D721Med (cell line): Measurements from ENCODE around the gene KPNA1.

Source experiments
- DNase-seq: peaks from one replicate; pipeline ENCODE4 v3.0.0; 2011; ENCODE audit warnings: low spot score; ENCODE audit not compliant: insufficient read length
- FAIRE-seq: peaks from 2 replicates; lab custom pipeline; 2011; peaks lifted over from hg19 to GRCh38; lab: Jason Lieb, UNC
- CTCF ChIP-seq: IDR thresholded peaks from 2 replicates; pipeline ENCODE4 v1.5.1; 2012; ENCODE audit warnings: mild to moderate bottlenecking, control low read depth; ENCODE audit not compliant: insufficient read depth; ENCODE audit errors: missing control alignments

KPNA1 gene

GRCh38 chr3:122514123-122515019 is at the start of gene KPNA1:
KPNA1 (minus strand) TSS chr3:122514939; CDS start chr3:122496565, 18,374 bp downstream.
- FAIRE-seq: no peak
- TF ChIP-seq CTCF: no peak

GRCh38 chr3:122564155-122564912 is 49.6 kb upstream of the KPNA1 start, which contains the start of the genes DTX3L and PARP9:
DTX3L (plus strand) TSS chr3:122564338; CDS start chr3:122564427, 89 bp downstream.
PARP9 (minus strand) TSS chr3:122564300; CDS start chr3:122559620, 4,680 bp downstream.
- TF ChIP-seq CTCF: no peak
- no peak for FAIRE-seq
- no peak for DNase-seq

More at GRCh38 chr3:122514123-122515019, at the start of gene KPNA1:
- DNase-seq: peak; percentile 92

- FAIRE-seq: no peak
- no peak for TF ChIP-seq CTCF
- DNase-seq: no peak
Measured at GRCh38 chr3:122563717-122564025, 48.9 kb upstream of the KPNA1 start.

GRCh38 chr3:122562923-122563716 is 48.4 kb upstream of the KPNA1 start:
- DNase-seq: no peak
- no peak for TF ChIP-seq CTCF

GRCh38 chr3:122560680-122561079 is 45.9 kb upstream of the KPNA1 start:
- TF ChIP-seq CTCF: peak; percentile 49
- DNase-seq (peak; percentile 33), FAIRE-seq (no peak)

More at GRCh38 chr3:122562923-122563716, 48.4 kb upstream of the KPNA1 start:
- no peak for FAIRE-seq

- FAIRE-seq: no peak
- DNase-seq: no peak
- no peak for TF ChIP-seq CTCF
Measured at GRCh38 chr3:122559906-122560305, 45.2 kb upstream of the KPNA1 start.
